GM21447 (cell line): Measurements from ENCODE around the gene MTA1.

Source experiments
- ATAC-seq: cut with Tn5 transposase; IDR thresholded peaks from one replicate; pipeline ENCODE4 v1.9.1; 2021; ENCODE audit not compliant: unreplicated experiment

The MTA1 gene

GRCh38 chr14:105456736-105457617 is 37.4 kb downstream of the MTA1 start:
- no peak for ATAC-seq

GRCh38 chr14:105458010-105458409 is 38.4 kb downstream of the MTA1 start:
- no peak for ATAC-seq

- ATAC-seq, result no peak
Measured at GRCh38 chr14:105458571-105458970, 38.9 kb downstream of the MTA1 start.

GRCh38 chr14:105460116-105460515 is 40.5 kb downstream of the MTA1 start:
- ATAC-seq, result no peak

GRCh38 chr14:105460616-105461015 is 41.0 kb downstream of the MTA1 start:
- no peak for ATAC-seq

GRCh38 chr14:105461903-105462302 is 42.3 kb downstream of the MTA1 start:
- no peak for ATAC-seq

- ATAC-seq, result no peak
Measured at GRCh38 chr14:105464501-105464900, 44.9 kb downstream of the MTA1 start.

- no peak for ATAC-seq
Measured at GRCh38 chr14:105465209-105466031, 45.8 kb downstream of the MTA1 start.

- ATAC-seq, result no peak
Measured at GRCh38 chr14:105466531-105467248, 47.1 kb downstream of the MTA1 start.

- ATAC-seq, result no peak
Measured at GRCh38 chr14:105467249-105467941, 47.8 kb downstream of the MTA1 start.

GRCh38 chr14:105467942-105468471 is 48.4 kb downstream of the MTA1 start:
- no peak for ATAC-seq

- no peak for ATAC-seq
Measured at GRCh38 chr14:105468621-105469241, 49.1 kb downstream of the MTA1 start.

GRCh38 chr14:105469456-105470349 is 50.1 kb downstream of the MTA1 start:
- no peak for ATAC-seq

GRCh38 chr14:105470350-105471296 is 51.0 kb downstream of the MTA1 start:
- no peak for ATAC-seq

- no peak for ATAC-seq
Measured at GRCh38 chr14:105471297-105471821, 51.7 kb downstream of the MTA1 start.

GRCh38 chr14:105471823-105472485 is 52.3 kb downstream of the MTA1 start:
- ATAC-seq, result no peak

- no peak for ATAC-seq
Measured at GRCh38 chr14:105472486-105472991, 52.9 kb downstream of the MTA1 start.
